HEK293 (cell line): Measurements from ENCODE around the gene PIK3R2.

Experiments used
- BCL11B ChIP-seq: fragments of 450-650 bp; formaldehyde crosslinking; IDR thresholded peaks from 2 replicates; pipeline ENCODE4 v1.5.1; 2016; ENCODE audit warnings: low read depth, missing biosample characterization, missing genetic modification characterization
- IKZF3 ChIP-seq: fragments of 450-650 bp; IDR thresholded peaks from 2 replicates; pipeline ENCODE4 v1.5.0; 2018; ENCODE audit warnings: missing biosample characterization, mild to moderate bottlenecking, missing genetic modification characterization, moderate library complexity
- KLF1 ChIP-seq: fragments of 450-650 bp; formaldehyde crosslinking; IDR thresholded peaks from 2 replicates; pipeline ENCODE4 v1.5.1; 2016; ENCODE audit warnings: missing biosample characterization, missing genetic modification characterization
- KLF16 ChIP-seq: fragments of 450-650 bp; formaldehyde crosslinking; IDR thresholded peaks from 2 replicates; pipeline ENCODE4 v1.5.1; 2017; ENCODE audit warnings: missing biosample characterization, missing genetic modification characterization
- KLF17 ChIP-seq: fragments of 450-650 bp; formaldehyde crosslinking; IDR thresholded peaks from 2 replicates; pipeline ENCODE4 v1.5.1; 2016; ENCODE audit warnings: missing biosample characterization, missing genetic modification characterization
- MYNN ChIP-seq: fragments of 450-650 bp; formaldehyde crosslinking; IDR thresholded peaks from 2 replicates; pipeline ENCODE4 v1.5.1; 2016; ENCODE audit warnings: missing biosample characterization, missing genetic modification characterization, borderline replicate concordance
- SCRT1 ChIP-seq: fragments of 450-650 bp; formaldehyde crosslinking; IDR thresholded peaks from 2 replicates; pipeline ENCODE4 v1.5.1; 2016; ENCODE audit warnings: missing biosample characterization, missing genetic modification characterization, borderline replicate concordance
- SP2 ChIP-seq: fragments of 450-650 bp; formaldehyde crosslinking; IDR thresholded peaks from 2 replicates; pipeline ENCODE4 v1.5.1; 2016; ENCODE audit warnings: missing biosample characterization, missing genetic modification characterization
- YY1 ChIP-seq: fragments of 450-650 bp; formaldehyde crosslinking; IDR thresholded peaks from 2 replicates; pipeline ENCODE4 v1.5.1; 2018; ENCODE audit warnings: missing biosample characterization, missing genetic modification characterization
- ZBTB6 ChIP-seq: fragments of 450-650 bp; formaldehyde crosslinking; IDR thresholded peaks from 2 replicates; pipeline ENCODE4 v1.5.1; 2017; ENCODE audit warnings: missing biosample characterization, missing genetic modification characterization
- ZNF121 ChIP-seq: fragments of 450-650 bp; formaldehyde crosslinking; IDR thresholded peaks from 2 replicates; pipeline ENCODE4 v1.5.1; 2016; ENCODE audit warnings: missing biosample characterization, missing genetic modification characterization
- ZNF132 ChIP-seq: fragments of 450-650 bp; formaldehyde crosslinking; IDR thresholded peaks from 2 replicates; pipeline ENCODE4 v1.5.1; 2017; ENCODE audit warnings: missing biosample characterization, missing genetic modification characterization, borderline replicate concordance
- ZNF138 ChIP-seq: fragments of 450-650 bp; formaldehyde crosslinking; IDR thresholded peaks from 2 replicates; pipeline ENCODE4 v1.5.1; 2016; ENCODE audit warnings: missing biosample characterization, missing genetic modification characterization, borderline replicate concordance
- ZNF146 ChIP-seq: fragments of 450-650 bp; formaldehyde crosslinking; IDR thresholded peaks from 2 replicates; pipeline ENCODE4 v1.5.1; 2016; ENCODE audit warnings: missing biosample characterization, missing genetic modification characterization
- ZNF23 ChIP-seq: fragments of 450-650 bp; formaldehyde crosslinking; IDR thresholded peaks from 2 replicates; pipeline ENCODE4 v1.5.1; 2016; ENCODE audit warnings: missing biosample characterization, missing genetic modification characterization, borderline replicate concordance
- ZNF266 ChIP-seq: fragments of 450-650 bp; formaldehyde crosslinking; IDR thresholded peaks from 2 replicates; pipeline ENCODE4 v1.5.1; 2016; ENCODE audit warnings: missing biosample characterization, missing genetic modification characterization, low read depth
- ZNF302 ChIP-seq: fragments of 450-650 bp; formaldehyde crosslinking; IDR thresholded peaks from 2 replicates; pipeline ENCODE4 v1.5.1; 2016; ENCODE audit warnings: missing biosample characterization, missing genetic modification characterization, low read depth
- ZNF433 ChIP-seq: fragments of 450-650 bp; formaldehyde crosslinking; IDR thresholded peaks from 2 replicates; pipeline ENCODE4 v1.5.1; 2016; ENCODE audit warnings: missing biosample characterization, missing genetic modification characterization, low read depth
- ZNF626 ChIP-seq: fragments of 450-650 bp; sonication (Bioruptor Pico); formaldehyde crosslinking; IDR thresholded peaks from 2 replicates; pipeline ENCODE4 v1.5.1; 2018; ENCODE audit warnings: missing biosample characterization, missing genetic modification characterization, inconsistent platforms
- ZNF629 ChIP-seq: fragments of 450-650 bp; formaldehyde crosslinking; IDR thresholded peaks from 2 replicates; pipeline ENCODE4 v1.5.1; 2017; ENCODE audit warnings: missing biosample characterization, missing genetic modification characterization
- ZNF701 ChIP-seq: fragments of 450-650 bp; formaldehyde crosslinking; IDR thresholded peaks from 2 replicates; pipeline ENCODE4 v1.5.1; 2016; ENCODE audit warnings: missing biosample characterization, missing genetic modification characterization
- ZNF704 ChIP-seq: fragments of 450-650 bp; formaldehyde crosslinking; IDR thresholded peaks from 2 replicates; pipeline ENCODE4 v1.5.1; 2016; ENCODE audit warnings: missing biosample characterization, missing genetic modification characterization
- TF ChIP-seq, protein P1 (sequence below): fragments of 450-650 bp; formaldehyde crosslinking; optimal IDR thresholded peaks from 2 replicates; pipeline ENCODE3; 2016; ENCODE audit warnings: missing biosample characterization, mild to moderate bottlenecking, missing genetic modification characterization
- TF ChIP-seq, protein P2 (sequence below): fragments of 450-650 bp; formaldehyde crosslinking; IDR thresholded peaks from 2 replicates; pipeline ENCODE4 v1.5.1; 2016; ENCODE audit warnings: missing biosample characterization, missing genetic modification characterization
- TF ChIP-seq, protein P3 (sequence below): fragments of 450-650 bp; formaldehyde crosslinking; IDR thresholded peaks from 2 replicates; pipeline ENCODE4 v1.5.1; 2016; ENCODE audit warnings: missing biosample characterization, missing genetic modification characterization
- TF ChIP-seq, protein P4 (sequence below): fragments of 450-650 bp; formaldehyde crosslinking; IDR thresholded peaks from 2 replicates; pipeline ENCODE4; 2016; ENCODE audit warnings: missing biosample characterization, missing genetic modification characterization
- TF ChIP-seq, protein P5 (sequence below): fragments of 450-650 bp; formaldehyde crosslinking; IDR thresholded peaks from 2 replicates; pipeline ENCODE4 v1.5.1; 2016; ENCODE audit warnings: missing biosample characterization, missing genetic modification characterization

Gene PIK3R2

GRCh38 chr19:18192673-18193387 is 39.9 kb downstream of the PIK3R2 start, which contains the start of gene MPV17L2 (continued):
- TF ChIP-seq, protein P1, sequence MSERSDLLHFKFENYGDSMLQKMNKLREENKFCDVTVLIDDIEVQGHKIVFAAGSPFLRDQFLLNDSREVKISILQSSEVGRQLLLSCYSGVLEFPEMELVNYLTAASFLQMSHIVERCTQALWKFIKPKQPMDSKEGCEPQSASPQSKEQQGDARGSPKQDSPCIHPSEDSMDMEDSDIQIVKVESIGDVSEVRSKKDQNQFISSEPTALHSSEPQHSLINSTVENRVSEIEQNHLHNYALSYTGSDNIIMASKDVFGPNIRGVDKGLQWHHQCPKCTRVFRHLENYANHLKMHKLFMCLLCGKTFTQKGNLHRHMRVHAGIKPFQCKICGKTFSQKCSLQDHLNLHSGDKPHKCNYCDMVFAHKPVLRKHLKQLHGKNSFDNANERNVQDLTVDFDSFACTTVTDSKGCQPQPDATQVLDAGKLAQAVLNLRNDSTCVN (tag by site-specific recombination): peak; percentile 95
- no peak for TF ChIP-seq ZNF23 (tag by site-specific recombination)
- TF ChIP-seq KLF16 (tag by site-specific recombination): no peak
- TF ChIP-seq ZNF146: no peak
- TF ChIP-seq, protein P2, sequence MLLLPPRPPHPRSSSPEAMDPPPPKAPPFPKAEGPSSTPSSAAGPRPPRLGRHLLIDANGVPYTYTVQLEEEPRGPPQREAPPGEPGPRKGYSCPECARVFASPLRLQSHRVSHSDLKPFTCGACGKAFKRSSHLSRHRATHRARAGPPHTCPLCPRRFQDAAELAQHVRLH (tag by site-specific recombination): 0 out of 2 replicates have a peak, but pooled peaks have one; percentile 7
- peak; percentile 17; the same call in 1 of the 2 replicates for TF ChIP-seq KLF1
- no peak for TF ChIP-seq MYNN (tag by site-specific recombination)
- no peak for TF ChIP-seq ZBTB6 (tag by site-specific recombination)
- TF ChIP-seq ZNF433 (tag by site-specific recombination): no peak
- TF ChIP-seq, protein P3, sequence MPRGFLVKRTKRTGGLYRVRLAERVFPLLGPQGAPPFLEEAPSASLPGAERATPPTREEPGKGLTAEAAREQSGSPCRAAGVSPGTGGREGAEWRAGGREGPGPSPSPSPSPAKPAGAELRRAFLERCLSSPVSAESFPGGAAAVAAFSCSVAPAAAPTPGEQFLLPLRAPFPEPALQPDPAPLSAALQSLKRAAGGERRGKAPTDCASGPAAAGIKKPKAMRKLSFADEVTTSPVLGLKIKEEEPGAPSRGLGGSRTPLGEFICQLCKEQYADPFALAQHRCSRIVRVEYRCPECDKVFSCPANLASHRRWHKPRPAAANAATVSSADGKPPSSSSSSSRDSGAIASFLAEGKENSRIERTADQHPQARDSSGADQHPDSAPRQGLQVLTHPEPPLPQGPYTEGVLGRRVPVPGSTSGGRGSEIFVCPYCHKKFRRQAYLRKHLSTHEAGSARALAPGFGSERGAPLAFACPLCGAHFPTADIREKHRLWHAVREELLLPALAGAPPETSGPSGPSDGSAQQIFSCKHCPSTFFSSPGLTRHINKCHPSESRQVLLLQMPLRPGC: 0 out of 2 replicates have a peak, but pooled peaks have one; percentile 25
- TF ChIP-seq ZNF626 (tag by site-specific recombination): no peak
- TF ChIP-seq SCRT1 (tag by site-specific recombination): no peak
- peak; percentile 34; the same call in 1 of the 2 replicates for TF ChIP-seq ZNF629 (tag by site-specific recombination)
- TF ChIP-seq, protein P4, sequence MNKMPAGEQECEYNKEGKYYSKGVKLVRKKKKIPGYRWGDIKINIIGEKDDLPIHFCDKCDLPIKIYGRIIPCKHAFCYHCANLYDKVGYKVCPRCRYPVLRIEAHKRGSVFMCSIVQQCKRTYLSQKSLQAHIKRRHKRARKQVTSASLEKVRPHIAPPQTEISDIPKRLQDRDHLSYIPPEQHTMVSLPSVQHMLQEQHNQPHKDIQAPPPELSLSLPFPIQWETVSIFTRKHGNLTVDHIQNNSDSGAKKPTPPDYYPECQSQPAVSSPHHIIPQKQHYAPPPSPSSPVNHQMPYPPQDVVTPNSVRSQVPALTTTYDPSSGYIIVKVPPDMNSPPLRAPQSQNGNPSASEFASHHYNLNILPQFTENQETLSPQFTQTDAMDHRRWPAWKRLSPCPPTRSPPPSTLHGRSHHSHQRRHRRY (tag by site-specific recombination): no peak
- TF ChIP-seq SP2 (tag by site-specific recombination): peak; percentile 100
- TF ChIP-seq, protein P5, sequence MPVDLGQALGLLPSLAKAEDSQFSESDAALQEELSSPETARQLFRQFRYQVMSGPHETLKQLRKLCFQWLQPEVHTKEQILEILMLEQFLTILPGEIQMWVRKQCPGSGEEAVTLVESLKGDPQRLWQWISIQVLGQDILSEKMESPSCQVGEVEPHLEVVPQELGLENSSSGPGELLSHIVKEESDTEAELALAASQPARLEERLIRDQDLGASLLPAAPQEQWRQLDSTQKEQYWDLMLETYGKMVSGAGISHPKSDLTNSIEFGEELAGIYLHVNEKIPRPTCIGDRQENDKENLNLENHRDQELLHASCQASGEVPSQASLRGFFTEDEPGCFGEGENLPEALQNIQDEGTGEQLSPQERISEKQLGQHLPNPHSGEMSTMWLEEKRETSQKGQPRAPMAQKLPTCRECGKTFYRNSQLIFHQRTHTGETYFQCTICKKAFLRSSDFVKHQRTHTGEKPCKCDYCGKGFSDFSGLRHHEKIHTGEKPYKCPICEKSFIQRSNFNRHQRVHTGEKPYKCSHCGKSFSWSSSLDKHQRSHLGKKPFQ (tag by site-specific recombination): no peak
- TF ChIP-seq ZNF701 (tag by site-specific recombination): no peak
- no peak for TF ChIP-seq ZNF266 (tag by site-specific recombination)
- TF ChIP-seq YY1 (tag by site-specific recombination): no peak; the same call in 1 of the 2 replicates
- TF ChIP-seq IKZF3 (tag by site-specific recombination): peak; percentile 81
- TF ChIP-seq ZNF138 (tag by site-specific recombination): no peak
- no peak for TF ChIP-seq ZNF704 (tag by site-specific recombination)
- 0 out of 2 replicates have a peak, but pooled peaks have one; percentile 17 for TF ChIP-seq KLF17 (tag by site-specific recombination)
- TF ChIP-seq ZNF121 (tag by site-specific recombination): no peak
- no peak for TF ChIP-seq ZNF302 (tag by site-specific recombination)
- no peak for TF ChIP-seq ZNF132 (tag by site-specific recombination)
- peak; percentile 89 for TF ChIP-seq BCL11B (tag by site-specific recombination)
